Measurements from ENCODE around the gene SLC6A9. TPM values are rescaled to one million over a fixed set of nuclear protein-coding genes. Genes with fewer than 3 reads are reported as not detected.

The SLC6A9 gene
- total and polyA plus RNA-seq, 4 donors = 0.57 to 47.7 (median 3.6) TPM

DNA sequence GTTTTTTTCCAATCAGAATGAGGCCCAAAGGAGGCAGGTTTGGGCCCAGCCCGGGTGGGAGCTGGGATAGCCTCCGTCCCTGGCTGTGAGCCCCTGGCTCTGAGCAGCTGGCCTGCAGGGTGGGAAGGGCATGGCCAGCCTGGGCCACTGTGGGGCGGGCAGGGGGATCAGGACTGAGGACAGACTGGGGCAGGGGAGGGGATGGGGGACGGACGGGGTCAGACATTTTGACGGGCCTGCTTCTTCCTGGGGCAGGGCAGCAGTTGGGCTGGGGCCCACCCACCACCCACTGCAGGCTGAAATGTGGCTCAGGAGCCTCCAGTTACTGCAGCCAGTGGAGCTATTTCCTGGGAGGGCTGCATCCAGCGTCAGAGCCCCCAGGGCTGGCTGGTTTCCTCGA, 2.5 kb upstream of the SLC6A9 start (continued):
- TF ChIP-seq, protein P1, sequence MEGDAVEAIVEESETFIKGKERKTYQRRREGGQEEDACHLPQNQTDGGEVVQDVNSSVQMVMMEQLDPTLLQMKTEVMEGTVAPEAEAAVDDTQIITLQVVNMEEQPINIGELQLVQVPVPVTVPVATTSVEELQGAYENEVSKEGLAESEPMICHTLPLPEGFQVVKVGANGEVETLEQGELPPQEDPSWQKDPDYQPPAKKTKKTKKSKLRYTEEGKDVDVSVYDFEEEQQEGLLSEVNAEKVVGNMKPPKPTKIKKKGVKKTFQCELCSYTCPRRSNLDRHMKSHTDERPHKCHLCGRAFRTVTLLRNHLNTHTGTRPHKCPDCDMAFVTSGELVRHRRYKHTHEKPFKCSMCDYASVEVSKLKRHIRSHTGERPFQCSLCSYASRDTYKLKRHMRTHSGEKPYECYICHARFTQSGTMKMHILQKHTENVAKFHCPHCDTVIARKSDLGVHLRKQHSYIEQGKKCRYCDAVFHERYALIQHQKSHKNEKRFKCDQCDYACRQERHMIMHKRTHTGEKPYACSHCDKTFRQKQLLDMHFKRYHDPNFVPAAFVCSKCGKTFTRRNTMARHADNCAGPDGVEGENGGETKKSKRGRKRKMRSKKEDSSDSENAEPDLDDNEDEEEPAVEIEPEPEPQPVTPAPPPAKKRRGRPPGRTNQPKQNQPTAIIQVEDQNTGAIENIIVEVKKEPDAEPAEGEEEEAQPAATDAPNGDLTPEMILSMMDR (IDR thresholded peaks at IDR 0.05; ENCODE audit: low read depth, low read length, missing input control) = no peak

DNA sequence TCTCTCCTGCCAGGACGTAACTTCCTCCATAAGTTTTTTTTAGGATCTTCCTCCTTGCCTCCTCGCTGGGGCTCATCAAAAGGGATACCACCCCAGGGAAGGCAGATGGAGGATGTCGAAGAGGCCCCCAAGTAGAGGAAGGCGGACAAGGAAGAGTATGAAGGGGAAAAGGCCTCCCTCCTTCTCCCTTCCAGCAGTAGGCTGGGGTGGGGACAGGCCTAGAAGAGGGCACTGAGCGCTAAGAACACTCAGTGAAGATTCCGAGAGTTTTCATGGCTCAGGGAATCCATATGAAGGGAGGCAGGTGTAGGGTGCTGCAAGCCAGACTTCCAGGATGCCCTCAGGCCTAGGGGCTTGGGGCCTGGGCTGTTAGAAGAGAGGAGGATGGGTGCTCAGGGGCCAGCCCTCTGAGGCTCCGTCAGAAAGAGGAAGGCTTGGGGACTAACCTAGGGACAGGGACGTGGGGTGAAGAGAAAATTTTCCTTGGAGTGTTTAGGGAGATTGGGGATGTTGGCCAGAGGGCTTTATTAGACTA, 1.8 kb upstream of the SLC6A9 start:
- Histone ChIP-seq H3K36me3 (ENCODE audit: control insufficient read depth in 4 of 4, insufficient read depth in 3 of 4, low read depth in 1 of 4, low read length in 3 of 4) (no peaks in the 10 kb centered on the region), H3K27ac (ENCODE audit: low read depth in 1 of 2, low read length in 2 of 2) (no peak overlapping the region), H3K9ac (ENCODE audit: low read depth in 1 of 2, low read length in 2 of 2) (no peak overlapping the region), H3K27me3 (ENCODE audit: control insufficient read depth in 4 of 4, insufficient read depth in 4 of 4, low read length in 3 of 4) (no peaks in the 10 kb centered on the region), H3K4me3 (ENCODE audit: low read depth in 1 of 3, low read length in 3 of 3) (no peak overlapping the region), H3K9me3 (ENCODE audit: control insufficient read depth in 4 of 4, low read length in 3 of 4) (no peaks in the 10 kb centered on the region), H3K4me1 (ENCODE audit: control insufficient read depth in 4 of 4, insufficient read depth in 4 of 4, low read length in 3 of 4) (peaks cover 3 to 32% (median 10%) of the 10 kb centered on the region in 4 donors)
- TF ChIP-seq, protein P2, sequence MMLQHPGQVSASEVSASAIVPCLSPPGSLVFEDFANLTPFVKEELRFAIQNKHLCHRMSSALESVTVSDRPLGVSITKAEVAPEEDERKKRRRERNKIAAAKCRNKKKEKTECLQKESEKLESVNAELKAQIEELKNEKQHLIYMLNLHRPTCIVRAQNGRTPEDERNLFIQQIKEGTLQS (IDR thresholded peaks at IDR 0.05) = no peak
- no peak for TF ChIP-seq RXRA (IDR thresholded peaks at IDR 0.05)
- TF ChIP-seq FOXA2 (IDR thresholded peaks at IDR 0.05) = no peak
- TF ChIP-seq, protein P3, sequence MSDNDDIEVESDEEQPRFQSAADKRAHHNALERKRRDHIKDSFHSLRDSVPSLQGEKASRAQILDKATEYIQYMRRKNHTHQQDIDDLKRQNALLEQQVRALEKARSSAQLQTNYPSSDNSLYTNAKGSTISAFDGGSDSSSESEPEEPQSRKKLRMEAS (IDR thresholded peaks at IDR 0.05) = no peak
- DNase-seq (ENCODE audit: low spot score) = no peak
- WGBS = 92% methylated on average over 8 of the region's 8 CpGs

DNA sequence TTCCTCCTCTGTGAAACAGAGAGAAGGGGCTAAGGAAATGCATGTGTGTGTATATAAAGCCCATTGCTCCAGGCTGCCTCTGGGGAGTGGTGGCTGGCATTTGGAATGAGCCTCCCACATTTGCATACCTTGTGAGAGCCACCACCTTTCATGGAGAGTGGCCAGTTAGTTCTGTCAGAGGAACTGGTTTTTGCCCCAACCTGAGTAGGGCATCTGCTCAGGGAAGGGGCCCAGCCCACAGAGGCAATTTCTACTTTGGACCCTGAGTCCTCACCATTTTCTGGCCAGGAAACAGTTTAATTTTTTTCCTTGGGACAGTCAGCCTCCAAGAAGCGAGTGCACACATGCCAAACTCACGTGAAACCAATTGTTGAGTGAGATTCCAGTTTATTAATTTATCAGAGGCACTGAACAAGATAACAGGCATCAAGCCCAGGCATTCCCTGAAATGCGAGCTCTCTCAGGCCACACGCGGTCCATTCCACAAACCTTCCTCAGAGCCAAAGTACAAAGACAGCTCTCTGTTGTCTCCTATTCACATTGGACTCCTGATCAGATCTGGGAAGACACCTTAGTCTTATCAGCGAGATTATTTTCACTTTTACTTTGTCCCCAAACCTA, 1.0 kb upstream of the SLC6A9 start:
- DNase-seq (ENCODE audit: low spot score) = no peak

More for the DNA sequence above, 1.0 kb upstream of the SLC6A9 start:
- H3K9ac ChIP-seq (ENCODE audit: low read depth in 1 of 2, low read length in 2 of 2) = no peak overlapping the region
- peaks cover 3 to 32% (median 10%) of the 10 kb centered on the region in 4 donors for H3K4me1 ChIP-seq (ENCODE audit: control insufficient read depth in 4 of 4, insufficient read depth in 4 of 4, low read length in 3 of 4)
- H3K9me3 ChIP-seq (ENCODE audit: control insufficient read depth in 4 of 4, low read length in 3 of 4) = no peaks in the 10 kb centered on the region
- TF ChIP-seq FOXA1 (IDR thresholded peaks at IDR 0.05) (no peak), HNF4A (conservative IDR thresholded peaks at IDR 0.05) (peak in 1 of 2 donors; percentile 15), SP1 (IDR thresholded peaks at IDR 0.05) (peak; percentile 18), FOXA2 (IDR thresholded peaks at IDR 0.05) (no peak), EGR1 (IDR thresholded peaks at IDR 0.05; ENCODE audit: low read depth in 2 of 2) (no peak), JUND (IDR thresholded peaks at IDR 0.05) (no peak), HNF4G (IDR thresholded peaks at IDR 0.05) (no peak), RXRA (IDR thresholded peaks at IDR 0.05) (no peak), RAD21 (IDR thresholded peaks at IDR 0.05) (no peak), TAF1 (conservative IDR thresholded peaks at IDR 0.05) (no peak)
- TF ChIP-seq, protein P2 (IDR thresholded peaks at IDR 0.05) = no peak
- TF ChIP-seq, protein P1 (IDR thresholded peaks at IDR 0.05; ENCODE audit: low read depth, low read length, missing input control) = no peak
- WGBS = 52% methylated on average over 6 of the region's 6 CpGs
- no peak overlapping the region for H3K27ac ChIP-seq (ENCODE audit: low read depth in 1 of 2, low read length in 2 of 2)
- no peak overlapping the region for H3K4me3 ChIP-seq (ENCODE audit: low read depth in 1 of 3, low read length in 3 of 3)
- no peaks in the 10 kb centered on the region for H3K27me3 ChIP-seq (ENCODE audit: control insufficient read depth in 4 of 4, insufficient read depth in 4 of 4, low read length in 3 of 4)
- H3K36me3 ChIP-seq (ENCODE audit: control insufficient read depth in 4 of 4, insufficient read depth in 3 of 4, low read depth in 1 of 4, low read length in 3 of 4) = no peaks in the 10 kb centered on the region

Data from liver (tissue), 9 donors.